ENCODE results near the gene CEP128. TPM values are rescaled to one million over a fixed set of nuclear protein-coding genes. Genes with fewer than 3 reads are reported as not detected.

Gene CEP128
- total RNA-seq, 1 experiment from 2014 or later: 16.4 TPM

- Histone ChIP-seq H3K27ac (ENCODE audit: low read depth, low read length) (no peak overlapping the region), H3K9ac (ENCODE audit: low read length) (no peak overlapping the region), H3K4me1 (ENCODE audit: control insufficient read depth in 1 of 2, insufficient read depth in 2 of 2, low read length in 2 of 2) (no peaks in the 10 kb centered on the region), H3K79me2 (ENCODE audit: insufficient read depth, low read length) (no peaks in the 10 kb centered on the region), H3K27me3 (ENCODE audit: insufficient read depth, low read length) (no peaks in the 10 kb centered on the region), H3K9me3 (ENCODE audit: control insufficient read depth in 1 of 2, insufficient read depth in 1 of 2, low read depth in 1 of 2, low read length in 2 of 2) (no peaks in the 10 kb centered on the region), H2AFZ (ENCODE audit: low read depth, low read length, poor library complexity, severe bottlenecking) (no peak overlapping the region), H3K4me2 (ENCODE audit: low read length) (no peak overlapping the region), H4K20me1 (ENCODE audit: insufficient read depth) (no peaks in the 10 kb centered on the region), H3K36me3 (ENCODE audit: control insufficient read depth in 1 of 2, insufficient read depth in 2 of 2, low read length in 2 of 2) (no peaks in the 10 kb centered on the region), H3K9me2 (ENCODE audit: insufficient read depth) (no peaks in the 10 kb centered on the region), H3K4me3 (replicated peaks in 1 of 2; ENCODE audit: low read depth in 1 of 2, low read length in 2 of 2) (no peak overlapping the region)
- ChIA-PET POLR2A (no interaction called here), CTCF (no interaction called here), RAD21 (ENCODE audit: low non-redundant PET in 1 of 2, low total read pairs in 2 of 2, uncharacterized antibody in 2 of 2, unreplicated experiment in 2 of 2) (no interaction called here)
- ATAC-seq (no peak), DNase-seq (ENCODE audit: low read depth, low spot score) (no peak)
- BruUV-seq (replicated peaks): no TSS peak
- no peak for TF ChIP-seq RAD21 (IDR thresholded peaks at IDR 0.05; ENCODE audit: low read depth)
- TF ChIP-seq FOSL1 (IDR thresholded peaks at IDR 0.05; ENCODE audit: low read depth): no peak
- TF ChIP-seq, protein P1, sequence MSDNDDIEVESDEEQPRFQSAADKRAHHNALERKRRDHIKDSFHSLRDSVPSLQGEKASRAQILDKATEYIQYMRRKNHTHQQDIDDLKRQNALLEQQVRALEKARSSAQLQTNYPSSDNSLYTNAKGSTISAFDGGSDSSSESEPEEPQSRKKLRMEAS (IDR thresholded peaks at IDR 0.05): no peak
- no peak for TF ChIP-seq SIN3A (IDR thresholded peaks at IDR 0.05; ENCODE audit: low read depth)
- no peak for TF ChIP-seq CEBPB (IDR thresholded peaks at IDR 0.05; ENCODE audit: low read depth)
- no peak for TF ChIP-seq ZNF274 (IDR thresholded peaks at IDR 0.05; ENCODE audit: low read depth, low read length)
- TF ChIP-seq SRF (IDR thresholded peaks at IDR 0.05; ENCODE audit: low read depth): no peak
- TF ChIP-seq CBX3 (IDR thresholded peaks at IDR 0.05; ENCODE audit: low read depth): no peak
- no peak for TF ChIP-seq POLR2A (IDR thresholded peaks at IDR 0.05; ENCODE audit: borderline replicate concordance, extremely low read depth, insufficient read depth, insufficient read length)
- no peak for TF ChIP-seq EZH2phosphoT487 (IDR thresholded peaks at IDR 0.05; ENCODE audit: borderline replicate concordance)
- no peak for TF ChIP-seq EZH2 (IDR thresholded peaks at IDR 0.05)
- no peak for TF ChIP-seq SP1 (IDR thresholded peaks at IDR 0.05; ENCODE audit: low read depth)
- no peak for TF ChIP-seq JUND (IDR thresholded peaks at IDR 0.05)
- intact Hi-C loops (cut with micrococcal nuclease): no loop called here
These were observed 159.6 kb downstream of the CEP128 start for GRCh38 chr14:80781972-80782367.

- ATAC-seq: no peak
- POLR2A ChIA-PET: no interaction called here
- Histone ChIP-seq H4K20me1 (ENCODE audit: insufficient read depth) (no peaks in the 10 kb centered on the region), H3K4me2 (ENCODE audit: low read length) (no peak overlapping the region), H3K27ac (ENCODE audit: low read depth, low read length) (no peak overlapping the region), H3K79me2 (ENCODE audit: insufficient read depth, low read length) (no peaks in the 10 kb centered on the region), H3K9ac (ENCODE audit: low read length) (no peak overlapping the region), H3K9me3 (ENCODE audit: control insufficient read depth in 1 of 2, insufficient read depth in 1 of 2, low read depth in 1 of 2, low read length in 2 of 2) (no peaks in the 10 kb centered on the region), H2AFZ (ENCODE audit: low read depth, low read length, poor library complexity, severe bottlenecking) (no peak overlapping the region), H3K4me3 (replicated peaks in 1 of 2; ENCODE audit: low read depth in 1 of 2, low read length in 2 of 2) (no peak overlapping the region), H3K9me2 (ENCODE audit: insufficient read depth) (no peaks in the 10 kb centered on the region), H3K36me3 (ENCODE audit: control insufficient read depth in 1 of 2, insufficient read depth in 2 of 2, low read length in 2 of 2) (no peaks in the 10 kb centered on the region), H3K4me1 (ENCODE audit: control insufficient read depth in 1 of 2, insufficient read depth in 2 of 2, low read length in 2 of 2) (no peaks in the 10 kb centered on the region), H3K27me3 (ENCODE audit: insufficient read depth, low read length) (no peaks in the 10 kb centered on the region)
- DNase-seq (ENCODE audit: low read depth, low spot score): no peak
- intact Hi-C loops (cut with micrococcal nuclease): no loop called here
- RAD21 ChIA-PET (ENCODE audit: low non-redundant PET in 1 of 2, low total read pairs in 2 of 2, uncharacterized antibody in 2 of 2, unreplicated experiment in 2 of 2): no interaction called here
- CTCF ChIA-PET: no interaction called here
- no TSS peak for BruUV-seq (replicated peaks)
- TF ChIP-seq SIN3A (IDR thresholded peaks at IDR 0.05; ENCODE audit: low read depth) (no peak), ELF1 (IDR thresholded peaks at IDR 0.05; ENCODE audit: borderline replicate concordance, low read depth) (no peak), TCF7L2 (IDR thresholded peaks at IDR 0.05; ENCODE audit: borderline replicate concordance, extremely low read depth, insufficient read depth, insufficient read length) (no peak), POLR2AphosphoS5 (IDR thresholded peaks at IDR 0.05; ENCODE audit: low read depth, low read length) (no peak), SRF (IDR thresholded peaks at IDR 0.05; ENCODE audit: low read depth) (no peak), CBX3 (IDR thresholded peaks at IDR 0.05; ENCODE audit: low read depth) (no peak), SP1 (IDR thresholded peaks at IDR 0.05; ENCODE audit: low read depth) (no peak), ZFX (IDR thresholded peaks at IDR 0.05) (no peak)
- TF ChIP-seq, protein P2, sequence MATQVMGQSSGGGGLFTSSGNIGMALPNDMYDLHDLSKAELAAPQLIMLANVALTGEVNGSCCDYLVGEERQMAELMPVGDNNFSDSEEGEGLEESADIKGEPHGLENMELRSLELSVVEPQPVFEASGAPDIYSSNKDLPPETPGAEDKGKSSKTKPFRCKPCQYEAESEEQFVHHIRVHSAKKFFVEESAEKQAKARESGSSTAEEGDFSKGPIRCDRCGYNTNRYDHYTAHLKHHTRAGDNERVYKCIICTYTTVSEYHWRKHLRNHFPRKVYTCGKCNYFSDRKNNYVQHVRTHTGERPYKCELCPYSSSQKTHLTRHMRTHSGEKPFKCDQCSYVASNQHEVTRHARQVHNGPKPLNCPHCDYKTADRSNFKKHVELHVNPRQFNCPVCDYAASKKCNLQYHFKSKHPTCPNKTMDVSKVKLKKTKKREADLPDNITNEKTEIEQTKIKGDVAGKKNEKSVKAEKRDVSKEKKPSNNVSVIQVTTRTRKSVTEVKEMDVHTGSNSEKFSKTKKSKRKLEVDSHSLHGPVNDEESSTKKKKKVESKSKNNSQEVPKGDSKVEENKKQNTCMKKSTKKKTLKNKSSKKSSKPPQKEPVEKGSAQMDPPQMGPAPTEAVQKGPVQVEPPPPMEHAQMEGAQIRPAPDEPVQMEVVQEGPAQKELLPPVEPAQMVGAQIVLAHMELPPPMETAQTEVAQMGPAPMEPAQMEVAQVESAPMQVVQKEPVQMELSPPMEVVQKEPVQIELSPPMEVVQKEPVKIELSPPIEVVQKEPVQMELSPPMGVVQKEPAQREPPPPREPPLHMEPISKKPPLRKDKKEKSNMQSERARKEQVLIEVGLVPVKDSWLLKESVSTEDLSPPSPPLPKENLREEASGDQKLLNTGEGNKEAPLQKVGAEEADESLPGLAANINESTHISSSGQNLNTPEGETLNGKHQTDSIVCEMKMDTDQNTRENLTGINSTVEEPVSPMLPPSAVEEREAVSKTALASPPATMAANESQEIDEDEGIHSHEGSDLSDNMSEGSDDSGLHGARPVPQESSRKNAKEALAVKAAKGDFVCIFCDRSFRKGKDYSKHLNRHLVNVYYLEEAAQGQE (IDR thresholded peaks at IDR 0.05; ENCODE audit: low read depth): no peak
- TF ChIP-seq, protein P3, sequence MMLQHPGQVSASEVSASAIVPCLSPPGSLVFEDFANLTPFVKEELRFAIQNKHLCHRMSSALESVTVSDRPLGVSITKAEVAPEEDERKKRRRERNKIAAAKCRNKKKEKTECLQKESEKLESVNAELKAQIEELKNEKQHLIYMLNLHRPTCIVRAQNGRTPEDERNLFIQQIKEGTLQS (IDR thresholded peaks at IDR 0.05): no peak
These were observed 161.0 kb downstream of the CEP128 start for GRCh38 chr14:80780500-80780899.

All from HCT116 (cell line).